Suprapubic skin (tissue), 4 donors: ENCODE results near the gene APEX1.

Experiments
- CTCF ChIP-seq, 2 donors: fragments of 200-600 bp in 1 of 2; fragments of 450-650 bp in 1 of 2; sonication (generic) in 1 of 2; IDR thresholded peaks; one replicate each; pipeline ENCODE4 v1.5.1; 2016 to 2019; ENCODE audit warnings: antibody characterized with exemption in 2 of 2, mild to moderate bottlenecking in 1 of 2, moderate library complexity in 1 of 2
- POLR2A ChIP-seq, 2 donors: fragments of 450-650 bp; IDR thresholded peaks; one replicate each; pipeline ENCODE4 v1.6.1; 2017; ENCODE audit warnings: antibody characterized with exemption in 2 of 2, mild to moderate bottlenecking in 2 of 2, moderate library complexity in 2 of 2
- POLR2AphosphoS5 ChIP-seq, 3 donors: sonication (generic); formaldehyde crosslinking; IDR thresholded peaks; one replicate each; pipeline ENCODE4 v1.6.1; 2017; ENCODE audit warnings: antibody characterized with exemption in 3 of 3

- TF ChIP-seq CTCF (IDR thresholded peaks at IDR 0.05) (no peak), POLR2AphosphoS5 (IDR thresholded peaks at IDR 0.05) (no peak), POLR2A (IDR thresholded peaks at IDR 0.05) (no peak)
Measured at GRCh38 chr14:20409226-20409625, 45.8 kb upstream of the APEX1 start.
